ENCODE results near the gene SLC2A14.
"Not testable (repeated sequence)": the region's sequence is repeated elsewhere in the genome, so short reads cannot be mapped to it uniquely, and the experiment has no call there.

SLC2A14 gene

DNA sequence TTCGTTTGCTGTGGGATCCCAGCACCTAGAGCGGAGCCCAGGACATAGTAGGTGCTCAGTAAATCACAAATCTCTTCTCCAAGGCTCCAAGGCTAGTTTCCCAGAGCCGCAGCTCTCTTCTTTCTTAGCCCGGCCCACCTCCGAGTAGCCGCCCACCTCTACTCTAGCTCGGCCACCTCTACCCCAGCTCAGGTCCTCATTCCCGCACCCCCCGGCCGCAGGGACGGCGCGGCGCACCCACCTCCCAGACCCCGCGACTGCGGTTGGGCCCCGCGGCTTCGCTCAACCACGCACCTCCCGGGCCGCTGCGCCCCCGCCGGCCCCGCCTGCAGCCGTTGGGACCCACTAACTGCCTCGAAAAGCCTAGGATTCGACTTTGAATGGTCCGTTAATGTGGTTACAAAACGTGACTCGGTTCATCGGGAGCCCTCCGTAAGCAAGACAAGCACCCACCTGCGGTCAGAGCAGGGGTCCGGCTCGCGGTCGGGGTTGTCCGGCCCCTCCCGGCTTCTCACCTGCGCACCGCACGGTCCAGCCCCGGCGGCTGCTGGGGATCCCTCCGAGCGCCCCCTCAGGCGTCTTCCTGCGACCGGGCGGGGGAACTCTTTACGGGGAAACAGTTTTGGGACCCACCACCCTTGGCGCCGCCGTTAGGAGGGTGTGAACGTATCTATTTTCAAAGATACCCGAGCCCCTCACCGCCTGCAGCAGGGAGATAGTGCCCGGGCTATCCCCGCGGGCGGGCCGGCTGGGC, at the start of gene SLC2A14:
SLC2A14 (minus strand) TSS at position 350 of the 754 bp plus-strand sequence. CDS start 3,035 bp downstream, outside the sequence.
- H3K4me1 ChIP-seq (ENCODE audit: insufficient read depth, low read length), result no peaks in the 10 kb centered on the region
- H3K4me3 ChIP-seq (ENCODE audit: low read length), result no peak within 1 kb of the TSS
- H3K9me3 ChIP-seq (ENCODE audit: low read length), result no peaks in the 10 kb centered on the region
- H3K27me3 ChIP-seq (ENCODE audit: insufficient read depth, low read length), result no peaks in the 10 kb centered on the region
- no peaks in the 10 kb centered on the region for H3K36me3 ChIP-seq (ENCODE audit: insufficient read depth, low read length)
- H2AFZ ChIP-seq (ENCODE audit: low read depth, low read length), result no peak within 1 kb of the TSS

DNA sequence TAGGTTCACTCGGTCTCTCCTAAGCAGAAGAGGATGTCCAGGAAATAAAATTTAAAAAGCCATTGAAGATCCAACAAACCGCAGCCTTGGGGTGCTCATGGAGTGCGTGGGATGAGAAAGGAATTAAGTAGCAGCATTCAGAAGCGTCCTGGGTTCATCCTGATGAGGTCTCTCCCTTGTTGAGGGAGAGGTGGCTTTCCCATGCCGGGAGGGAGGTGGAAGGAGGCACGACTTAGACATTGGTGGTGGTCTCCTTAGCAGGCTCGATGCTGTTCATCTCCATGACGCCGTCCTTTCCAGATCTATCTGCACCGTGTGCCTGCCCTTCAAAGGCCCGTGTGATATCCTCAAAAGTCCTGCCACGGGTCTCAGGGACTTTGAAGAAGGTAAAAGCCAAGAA, 48.5 kb upstream of the SLC2A14 start:
- H3K36me3 ChIP-seq (ENCODE audit: insufficient read depth, low read length), result peaks cover 72% of the 10 kb centered on the region
- not testable (repeated sequence) for H2AFZ ChIP-seq (ENCODE audit: low read depth, low read length); H3K4me3 ChIP-seq (ENCODE audit: low read length); H3K27me3 ChIP-seq (ENCODE audit: insufficient read depth, low read length); H3K9me3 ChIP-seq (ENCODE audit: low read length); H3K4me1 ChIP-seq (ENCODE audit: insufficient read depth, low read length)

DNA sequence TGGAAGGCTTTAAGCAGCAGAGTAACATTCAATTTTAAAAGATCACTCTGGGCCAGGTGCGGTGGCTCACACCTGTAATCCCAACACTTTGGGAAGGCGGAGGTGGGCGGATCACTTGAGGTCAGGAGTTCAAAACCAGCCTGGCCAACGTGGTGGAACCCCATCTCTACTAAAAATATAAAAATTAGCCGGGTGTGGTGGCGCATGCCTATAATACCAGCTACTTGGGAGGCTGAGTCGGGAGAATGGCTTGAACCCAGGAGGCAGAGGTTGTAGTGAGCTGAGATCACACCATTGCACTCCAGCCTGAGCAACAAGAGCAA, 45.5 kb upstream of the SLC2A14 start:
- H3K36me3 ChIP-seq (ENCODE audit: insufficient read depth, low read length), result peaks cover 51% of the 10 kb centered on the region
- H3K9me3 ChIP-seq (ENCODE audit: low read length); H3K27me3 ChIP-seq (ENCODE audit: insufficient read depth, low read length); H3K4me1 ChIP-seq (ENCODE audit: insufficient read depth, low read length); H2AFZ ChIP-seq (ENCODE audit: low read depth, low read length); H3K4me3 ChIP-seq (ENCODE audit: low read length): not testable (repeated sequence)

DNA sequence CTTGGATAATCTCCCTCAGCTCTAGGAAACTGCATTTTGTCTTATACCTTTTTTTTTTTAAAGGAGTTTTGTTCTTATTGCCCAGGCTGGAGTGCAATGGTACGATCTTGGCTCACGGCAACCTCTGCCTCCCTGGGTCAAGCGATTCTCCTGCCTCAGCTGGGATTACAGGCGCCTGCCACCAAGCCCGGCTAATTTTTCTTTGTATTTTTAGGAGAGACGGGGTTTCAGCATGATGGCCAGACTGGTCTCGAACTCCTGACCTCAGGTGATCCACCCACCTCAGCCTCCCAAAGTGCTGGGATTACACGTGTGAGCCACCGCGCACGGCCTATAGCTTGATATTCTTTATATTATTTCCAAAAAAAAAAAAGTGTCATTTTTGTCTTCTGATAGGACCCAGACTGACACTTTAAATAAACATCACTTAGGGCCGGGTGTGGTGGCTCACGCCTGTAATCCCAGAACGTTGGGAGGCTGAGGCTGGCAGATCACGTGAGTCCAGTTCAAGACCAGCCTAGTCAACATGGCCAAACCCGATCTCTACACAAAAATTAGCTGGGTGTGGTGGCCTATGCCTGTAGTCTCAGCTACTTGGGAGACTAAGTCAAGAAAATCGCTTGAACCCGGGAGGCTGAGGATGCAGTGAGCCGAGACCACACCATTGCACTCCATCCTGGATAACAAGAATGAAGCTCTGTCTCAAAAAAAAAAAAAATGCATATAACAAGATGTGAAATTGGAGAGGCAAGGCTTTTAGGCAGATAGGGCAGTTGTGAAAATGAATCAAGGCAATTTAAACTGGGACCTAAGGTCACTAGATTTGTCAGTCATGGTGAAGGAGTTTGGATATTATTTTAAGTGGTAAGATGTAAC, 44.9 kb upstream of the SLC2A14 start:
- no peak overlapping the region for H3K4me3 ChIP-seq (ENCODE audit: low read length)
- H3K36me3 ChIP-seq (ENCODE audit: insufficient read depth, low read length), result peaks cover 45% of the 10 kb centered on the region
- H2AFZ ChIP-seq (ENCODE audit: low read depth, low read length), result no peak overlapping the region
- H3K9me3 ChIP-seq (ENCODE audit: low read length), result no peaks in the 10 kb centered on the region
- H3K27me3 ChIP-seq (ENCODE audit: insufficient read depth, low read length), result no peaks in the 10 kb centered on the region
- no peaks in the 10 kb centered on the region for H3K4me1 ChIP-seq (ENCODE audit: insufficient read depth, low read length)

DNA sequence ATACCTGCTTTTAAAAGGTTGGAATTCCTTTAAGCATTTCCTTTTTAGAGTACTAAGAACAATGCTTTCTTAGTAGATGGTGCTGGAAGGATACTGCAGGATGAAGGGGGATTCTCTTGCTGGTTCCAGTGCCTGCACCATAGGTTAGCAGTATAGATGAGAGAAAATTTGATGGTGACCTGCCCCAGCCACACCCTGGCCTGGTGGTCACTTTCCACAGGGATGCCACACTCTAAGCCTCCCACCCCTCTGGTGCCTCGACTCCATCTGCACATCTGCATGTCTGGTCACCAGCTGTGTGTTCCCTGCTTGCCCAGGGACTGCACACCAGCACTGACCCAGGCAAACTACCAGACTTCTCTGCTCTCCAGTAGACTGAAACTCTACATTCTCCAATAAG, 44.2 kb upstream of the SLC2A14 start:
- Histone ChIP-seq H3K36me3 (ENCODE audit: insufficient read depth, low read length) (peaks cover 38% of the 10 kb centered on the region), H3K4me1 (ENCODE audit: insufficient read depth, low read length) (no peaks in the 10 kb centered on the region), H2AFZ (ENCODE audit: low read depth, low read length) (no peak overlapping the region), H3K27me3 (ENCODE audit: insufficient read depth, low read length) (no peaks in the 10 kb centered on the region), H3K4me3 (ENCODE audit: low read length) (no peak overlapping the region), H3K9me3 (ENCODE audit: low read length) (no peaks in the 10 kb centered on the region)

DNA sequence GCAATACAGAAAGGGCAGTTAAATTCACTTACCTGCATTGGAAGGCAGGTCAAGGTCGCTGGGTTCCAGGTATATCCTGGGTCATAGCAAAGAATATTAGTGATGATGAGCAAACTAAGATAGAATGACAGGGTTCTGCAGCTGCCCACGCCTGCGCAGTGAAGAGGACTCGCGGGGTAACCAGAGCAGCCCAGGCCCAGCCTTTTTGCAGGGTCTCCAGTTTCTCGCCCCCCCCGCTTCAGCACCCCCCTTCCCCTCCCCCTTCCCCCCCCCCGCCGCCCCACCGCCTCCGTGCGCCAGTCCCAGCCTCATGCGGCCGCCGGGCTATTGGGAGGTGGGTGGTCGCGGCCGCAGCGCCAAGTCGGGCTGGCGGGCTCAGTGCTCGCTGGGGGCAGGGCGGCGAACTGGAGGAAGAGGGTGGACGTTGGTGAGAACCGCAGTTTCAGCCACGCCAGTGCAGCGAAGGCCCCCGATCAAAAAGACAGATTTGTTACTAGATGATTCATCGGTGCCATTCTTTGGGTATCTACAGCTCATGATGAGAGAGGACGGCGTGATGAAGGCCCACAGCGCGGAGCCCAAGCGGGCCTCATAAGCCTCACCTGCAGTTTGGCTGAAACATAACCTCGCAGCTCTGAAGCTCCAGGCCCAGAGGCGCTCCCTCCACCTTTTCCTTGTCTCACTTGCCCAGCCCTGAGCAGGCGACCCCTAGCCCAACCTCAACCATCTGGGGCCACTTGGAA, 43.1 kb upstream of the SLC2A14 start:
- H3K9me3 ChIP-seq (ENCODE audit: low read length), result no peaks in the 10 kb centered on the region
- no peak overlapping the region for H2AFZ ChIP-seq (ENCODE audit: low read depth, low read length)
- H3K27me3 ChIP-seq (ENCODE audit: insufficient read depth, low read length), result no peaks in the 10 kb centered on the region
- no peak overlapping the region for H3K4me3 ChIP-seq (ENCODE audit: low read length)
- peaks cover 28% of the 10 kb centered on the region for H3K36me3 ChIP-seq (ENCODE audit: insufficient read depth, low read length)
- H3K4me1 ChIP-seq (ENCODE audit: insufficient read depth, low read length), result no peaks in the 10 kb centered on the region

DNA sequence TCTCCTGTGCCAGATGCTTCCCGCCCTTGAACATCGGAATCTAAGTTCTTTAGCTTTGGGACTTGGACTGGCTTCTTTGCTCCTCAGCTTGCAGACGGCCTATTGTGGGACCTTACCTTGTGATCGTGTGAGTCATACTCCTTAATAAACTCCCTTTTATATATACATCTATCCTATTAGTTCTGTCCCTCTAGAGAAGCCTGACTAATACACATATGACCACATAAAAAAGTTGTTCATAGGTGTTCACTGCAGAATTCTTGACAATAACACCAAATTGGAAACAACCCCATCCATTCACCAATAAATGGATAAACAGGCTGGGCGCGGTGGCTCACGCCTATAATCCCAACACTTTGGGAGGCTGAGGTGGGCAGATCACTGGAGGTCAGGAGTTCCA, 37.4 kb upstream of the SLC2A14 start:
- H3K4me1 ChIP-seq (ENCODE audit: insufficient read depth, low read length); H2AFZ ChIP-seq (ENCODE audit: low read depth, low read length); H3K36me3 ChIP-seq (ENCODE audit: insufficient read depth, low read length); H3K27me3 ChIP-seq (ENCODE audit: insufficient read depth, low read length); H3K4me3 ChIP-seq (ENCODE audit: low read length); H3K9me3 ChIP-seq (ENCODE audit: low read length): not testable (repeated sequence)

DNA sequence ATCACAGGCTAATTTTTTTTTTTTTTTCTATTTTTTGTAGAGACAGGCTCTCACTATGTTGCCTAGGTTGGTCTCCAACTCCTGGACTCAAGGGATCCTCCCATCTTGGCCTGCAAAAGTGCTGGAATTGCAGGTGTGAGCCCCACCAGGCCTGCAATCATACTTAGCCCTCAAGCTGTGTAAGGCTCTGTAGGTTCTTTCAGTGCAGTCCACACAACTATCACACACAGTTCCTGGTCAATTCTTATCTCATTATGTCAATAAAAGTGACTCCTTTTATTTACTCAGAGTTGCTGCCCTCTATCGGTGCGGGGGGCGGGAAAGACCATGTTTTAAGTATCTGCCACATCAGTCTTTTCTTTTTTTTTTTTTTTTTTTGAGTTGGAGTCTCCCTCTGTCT, 34.3 kb upstream of the SLC2A14 start:
- Histone ChIP-seq H3K36me3 (ENCODE audit: insufficient read depth, low read length) (no peaks in the 10 kb centered on the region), H3K4me3 (ENCODE audit: low read length) (no peak overlapping the region), H3K4me1 (ENCODE audit: insufficient read depth, low read length) (peaks cover 6% of the 10 kb centered on the region), H3K9me3 (ENCODE audit: low read length) (no peaks in the 10 kb centered on the region), H2AFZ (ENCODE audit: low read depth, low read length) (no peak overlapping the region), H3K27me3 (ENCODE audit: insufficient read depth, low read length) (no peaks in the 10 kb centered on the region)

DNA sequence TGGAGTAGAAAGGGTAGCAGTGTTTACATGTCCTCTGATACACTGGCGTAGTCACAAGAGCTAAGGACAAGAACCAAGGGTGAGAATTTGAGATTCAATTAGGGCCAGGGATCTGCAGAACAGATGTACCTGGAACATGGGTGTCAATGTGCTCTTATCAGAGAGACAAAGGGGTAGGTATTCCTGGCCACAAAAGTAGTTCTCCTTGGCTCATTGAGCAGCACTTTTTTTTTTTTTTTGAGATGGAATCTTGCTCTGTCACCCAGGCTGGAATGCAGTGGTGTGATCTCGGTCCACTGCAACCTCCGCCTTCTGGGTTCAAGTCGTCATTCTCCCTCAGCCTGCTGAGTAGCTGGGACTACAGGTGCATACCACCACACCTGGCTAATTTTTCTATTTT, 33.6 kb upstream of the SLC2A14 start:
- H3K27me3 ChIP-seq (ENCODE audit: insufficient read depth, low read length); H3K4me3 ChIP-seq (ENCODE audit: low read length); H3K4me1 ChIP-seq (ENCODE audit: insufficient read depth, low read length); H2AFZ ChIP-seq (ENCODE audit: low read depth, low read length); H3K9me3 ChIP-seq (ENCODE audit: low read length); H3K36me3 ChIP-seq (ENCODE audit: insufficient read depth, low read length): not testable (repeated sequence)

DNA sequence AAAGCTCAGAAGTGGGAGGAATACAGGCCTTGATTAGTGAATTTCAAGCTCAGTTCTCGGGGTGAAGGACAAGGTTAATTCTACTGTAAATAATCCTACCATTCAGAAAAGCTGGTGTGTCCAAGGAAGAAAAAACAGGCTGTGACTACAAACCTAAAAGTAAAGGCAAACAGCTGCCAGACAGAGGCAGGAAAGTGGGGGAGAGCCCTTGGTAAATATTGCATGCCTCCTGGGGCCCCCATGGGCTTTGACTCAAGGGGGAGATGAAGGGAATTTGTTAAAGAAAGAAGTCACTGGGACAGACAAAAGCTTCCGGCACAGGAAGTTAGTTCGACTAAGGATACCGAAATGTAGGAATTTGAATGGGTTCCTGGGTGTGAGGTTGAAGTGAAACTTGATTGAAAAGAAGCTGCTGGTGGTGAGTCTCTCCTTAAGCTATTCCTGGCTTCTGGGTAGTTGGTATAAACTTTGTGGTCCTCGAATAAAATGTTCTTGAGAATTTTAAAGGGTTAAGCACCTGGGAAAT, 32.9 kb upstream of the SLC2A14 start:
- H3K9me3 ChIP-seq (ENCODE audit: low read length), result not testable (repeated sequence)

DNA sequence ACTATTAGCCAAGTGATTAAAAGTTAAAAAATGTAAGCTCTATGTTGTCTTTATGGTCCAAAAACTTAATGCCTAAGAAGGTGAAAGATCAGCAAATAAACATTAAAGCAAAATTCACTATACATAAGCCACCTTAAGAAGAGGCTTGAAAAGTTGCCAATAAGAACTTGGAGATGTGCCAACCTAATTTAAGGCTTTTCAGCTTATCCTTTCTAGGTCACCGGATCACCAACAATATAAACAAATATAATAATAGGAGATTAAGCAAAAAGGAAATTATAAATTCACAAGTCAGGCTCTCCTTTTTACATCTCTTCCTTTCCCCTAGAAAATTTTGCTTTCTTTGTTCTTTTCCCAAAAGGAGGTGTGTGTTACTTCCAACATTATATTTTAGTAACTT, 32.4 kb upstream of the SLC2A14 start:
- no peaks in the 10 kb centered on the region for H3K27me3 ChIP-seq (ENCODE audit: insufficient read depth, low read length)

More for the DNA sequence above, 32.9 kb upstream of the SLC2A14 start:
- H3K36me3 ChIP-seq (ENCODE audit: insufficient read depth, low read length); H3K4me3 ChIP-seq (ENCODE audit: low read length); H3K27me3 ChIP-seq (ENCODE audit: insufficient read depth, low read length); H3K4me1 ChIP-seq (ENCODE audit: insufficient read depth, low read length); H2AFZ ChIP-seq (ENCODE audit: low read depth, low read length): not testable (repeated sequence)

DNA sequence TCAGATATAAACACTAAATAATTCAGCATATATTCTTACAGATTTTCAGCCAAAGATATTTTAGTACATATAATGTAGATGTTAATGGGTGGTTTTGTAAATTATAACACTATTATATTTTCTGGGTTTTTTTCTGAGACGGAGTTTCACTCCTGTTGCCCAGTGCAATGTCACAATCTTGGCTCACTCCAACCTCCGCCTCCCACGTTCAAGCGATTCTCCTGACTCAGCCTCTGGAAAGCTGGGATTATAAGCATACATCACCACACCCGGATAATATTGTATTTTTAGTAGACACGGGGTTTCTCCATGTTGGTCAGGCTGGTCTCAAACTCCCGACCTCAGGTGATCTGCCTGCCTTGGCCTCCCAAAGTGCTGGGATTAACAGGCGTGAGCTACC, 29.7 kb upstream of the SLC2A14 start:
- H3K4me1 ChIP-seq (ENCODE audit: insufficient read depth, low read length); H3K9me3 ChIP-seq (ENCODE audit: low read length); H3K27me3 ChIP-seq (ENCODE audit: insufficient read depth, low read length); H2AFZ ChIP-seq (ENCODE audit: low read depth, low read length); H3K4me3 ChIP-seq (ENCODE audit: low read length); H3K36me3 ChIP-seq (ENCODE audit: insufficient read depth, low read length): not testable (repeated sequence)

More for the DNA sequence above, 32.4 kb upstream of the SLC2A14 start:
- H2AFZ ChIP-seq (ENCODE audit: low read depth, low read length), result no peak overlapping the region
- peaks cover 6% of the 10 kb centered on the region for H3K4me1 ChIP-seq (ENCODE audit: insufficient read depth, low read length)
- no peaks in the 10 kb centered on the region for H3K36me3 ChIP-seq (ENCODE audit: insufficient read depth, low read length)
- H3K9me3 ChIP-seq (ENCODE audit: low read length), result no peaks in the 10 kb centered on the region
- H3K4me3 ChIP-seq (ENCODE audit: low read length), result no peak overlapping the region

DNA sequence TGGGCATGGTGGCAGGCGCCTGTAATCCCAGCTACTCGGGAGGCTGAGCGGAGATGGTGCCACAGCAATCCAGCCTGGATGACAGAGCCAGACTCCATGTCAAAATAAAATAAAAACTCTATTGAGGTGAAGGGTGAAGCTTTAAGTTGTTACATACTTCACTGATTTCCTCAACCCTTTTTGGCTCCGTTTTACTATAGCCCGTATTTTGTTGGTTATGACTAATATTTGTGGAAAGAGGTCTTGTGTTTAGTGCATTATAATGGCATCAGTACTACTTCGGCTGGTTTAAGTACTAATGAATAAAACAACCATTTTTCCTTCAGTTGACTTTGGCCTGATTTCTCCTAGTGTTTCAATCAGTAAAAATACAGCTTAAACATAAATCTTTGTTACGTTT, 27.0 kb upstream of the SLC2A14 start:
- H3K4me3 ChIP-seq (ENCODE audit: low read length), result no peak overlapping the region
- H3K9me3 ChIP-seq (ENCODE audit: low read length), result no peaks in the 10 kb centered on the region
- H3K36me3 ChIP-seq (ENCODE audit: insufficient read depth, low read length), result no peaks in the 10 kb centered on the region
- no peak overlapping the region for H2AFZ ChIP-seq (ENCODE audit: low read depth, low read length)
- no peaks in the 10 kb centered on the region for H3K4me1 ChIP-seq (ENCODE audit: insufficient read depth, low read length)
- no peaks in the 10 kb centered on the region for H3K27me3 ChIP-seq (ENCODE audit: insufficient read depth, low read length)
